Calu3 (cell line): Measurements from ENCODE around the gene SZRD1. TPM values are rescaled to one million over a fixed set of nuclear protein-coding genes. Genes with fewer than 3 reads are reported as not detected.
A peak's percentile ranks its signal among the peaks of the same experiment; 100 is the strongest.

ENCODE experiments used
- Bru-seq: library from RNA; stranded (reverse); fragments of 400-500 nt; gene quantifications from one replicate; lab custom pipeline; 2021; lab: Mats Ljungman, UMichigan
- BruChase-seq, 2 experiments: library from RNA; stranded (reverse); fragments of 400-500 nt; gene quantifications; one replicate each; lab custom pipeline; 2021; lab: Mats Ljungman, UMichigan
- BruUV-seq: library from RNA; stranded (reverse); fragments of 400-500 nt; replicated peaks from 2 replicates; lab custom pipeline; 2021; lab: Mats Ljungman, UMichigan
- CTCF ChIA-PET: fragments of 300-600 bp; sonication (Branson Sonifier 250); formaldehyde crosslinking; loops from one replicate; lab custom pipeline; 2022; ENCODE audit warnings: antibody characterized with exemption; lab: Charles Lee
- DNase-seq: peaks from one replicate; pipeline ENCODE4 v3.0.0; 2022
- H3K27ac Mint-ChIP-seq: one replicate; pipeline ENCODE4 v1.8.0; 2022; ENCODE audit warnings: mixed read lengths; ENCODE audit not compliant: unreplicated experiment
- H3K27me3 Mint-ChIP-seq: one replicate; pipeline ENCODE4 v1.8.0; 2022; ENCODE audit warnings: mixed read lengths; ENCODE audit not compliant: unreplicated experiment
- H3K36me3 Mint-ChIP-seq: one replicate; pipeline ENCODE4 v1.8.0; 2022; ENCODE audit warnings: mild to moderate bottlenecking, moderate library complexity, mixed read lengths; ENCODE audit not compliant: insufficient read depth, unreplicated experiment
- H3K4me1 Mint-ChIP-seq: one replicate; pipeline ENCODE4 v1.8.0; 2022; ENCODE audit warnings: mild to moderate bottlenecking, low read depth, mixed read lengths; ENCODE audit not compliant: unreplicated experiment
- H3K4me3 Mint-ChIP-seq: one replicate; pipeline ENCODE4 v1.8.0; 2022; ENCODE audit warnings: mild to moderate bottlenecking, low read depth, moderate library complexity, mixed read lengths; ENCODE audit not compliant: unreplicated experiment
- H3K9me3 Mint-ChIP-seq: one replicate; pipeline ENCODE4 v1.8.0; 2022; ENCODE audit warnings: low read depth, mixed read lengths; ENCODE audit not compliant: unreplicated experiment
- CTCF ChIP-seq: fragments of 200-600 bp; IDR thresholded peaks from one replicate; pipeline ENCODE4 v1.8.0; 2022; ENCODE audit warnings: antibody characterized with exemption; ENCODE audit not compliant: unreplicated experiment
- intact Hi-C: fragments of 100-400 bp; cut with micrococcal nuclease; formaldehyde crosslinking; loops from one replicate; pipeline ENCODE4 v1.10.0; 2022; ENCODE audit not compliant: unreplicated experiment
- long read RNA-seq: library from polyadenylated mRNA; stranded (forward); transcript quantifications from one replicate; pipeline ENCODE4 v2.0.0, GENCODE V29; 2022
- total RNA-seq: library from RNA; stranded (reverse); gene quantifications from 2 replicates; pipeline ENCODE4 v1.2.3, GENCODE V29; 2022

The SZRD1 gene
- 95.9 and 107 TPM in 2 replicates for total RNA-seq
- percentile 82 among the genes with signal in this experiment for Bru-seq, nascent RNA
- percentile 92 among the genes with signal in this experiment for BruChase-seq, experiment 1, labeled RNA remaining after a 6-hour chase
- BruChase-seq, experiment 2, labeled RNA remaining after a 2-hour chase: percentile 84 among the genes with signal in this experiment
- long read RNA-seq, transcript SZRD1-201 (4 exons, 3,636 nt): minor isoform, 9 of 96 reads
- long read RNA-seq, transcript SZRD1-202 (3 exons, 3,447 nt): major isoform, 10 of 96 reads
- long read RNA-seq, transcript SZRD1-210 (3 exons, 3,401 nt): minor isoform, 7 of 96 reads
- long read RNA-seq, partial matches to known transcripts: 1 of 96 reads
- long read RNA-seq, other reads (novel, unspliced or antisense): 67 of 96 reads

- intact Hi-C loops: loop anchor here (5.0 kb wide), 1 partner anchor 289 kb away; no protein-coding TSS in a partner anchor
- no peak for TF ChIP-seq CTCF
- peak; percentile 90 for DNase-seq
- Mint-ChIP-seq H3K27me3 (no peaks in the 10 kb centered on the region), H3K4me3 (peak within 1 kb of the TSS; percentile 87), H3K9me3 (no peaks in the 10 kb centered on the region), H3K4me1 (peaks cover 10% of the 10 kb centered on the region), H3K36me3 (peaks cover 17% of the 10 kb centered on the region), H3K27ac (peak within 1 kb of the TSS; percentile 74)
- BruUV-seq: no TSS peak
- CTCF ChIA-PET: no interaction called here
Measured at GRCh38 chr1:16366722-16367257, at the start of gene SZRD1. TSS of gene SZRD1 (plus strand) at chr1:16367242. CDS start at chr1:16367258, 16 bp downstream.

GRCh38 chr1:16318555-16318954, 48.5 kb upstream of the SZRD1 start:
- Mint-ChIP-seq H3K27ac (no peak overlapping the region), H3K27me3 (no peaks in the 10 kb centered on the region), H3K4me1 (no peaks in the 10 kb centered on the region), H3K36me3 (peaks cover 3% of the 10 kb centered on the region), H3K4me3 (no peak overlapping the region), H3K9me3 (no peaks in the 10 kb centered on the region)
- BruUV-seq: no TSS peak
- CTCF ChIA-PET: no interaction called here
- DNase-seq: no peak
- intact Hi-C loops: no loop called here
- TF ChIP-seq CTCF: no peak

GRCh38 chr1:16321176-16321867, 45.7 kb upstream of the SZRD1 start:
- BruUV-seq: no TSS peak
- no peak for DNase-seq
- no peak for TF ChIP-seq CTCF
- H3K9me3 Mint-ChIP-seq: no peaks in the 10 kb centered on the region
- no peak overlapping the region for H3K27ac Mint-ChIP-seq
- peaks cover 3% of the 10 kb centered on the region for H3K36me3 Mint-ChIP-seq
- no peak overlapping the region for H3K4me3 Mint-ChIP-seq
- intact Hi-C loops: no loop called here
- peaks cover 7% of the 10 kb centered on the region for H3K4me1 Mint-ChIP-seq
- H3K27me3 Mint-ChIP-seq: no peaks in the 10 kb centered on the region
- CTCF ChIA-PET: no interaction called here

GRCh38 chr1:16324456-16324890, 42.6 kb upstream of the SZRD1 start:
- intact Hi-C loops: no loop called here
- Mint-ChIP-seq H3K4me3 (no peak overlapping the region), H3K27me3 (no peaks in the 10 kb centered on the region), H3K9me3 (no peaks in the 10 kb centered on the region), H3K4me1 (peaks cover 7% of the 10 kb centered on the region), H3K27ac (no peak overlapping the region), H3K36me3 (peaks cover 7% of the 10 kb centered on the region)
- CTCF ChIA-PET: no interaction called here
- DNase-seq: peak; percentile 6
- no TSS peak for BruUV-seq
- TF ChIP-seq CTCF: no peak
